H1 (cell line): ENCODE data around the gene ANKRD12.

ENCODE experiments used
- TF ChIP-seq, protein P1 (sequence below): IDR thresholded peaks from 2 replicates; pipeline ENCODE4 v1.6.1; 2012; ENCODE audit warnings: low read length, inconsistent platforms
- TF ChIP-seq, protein P2 (sequence below): IDR thresholded peaks from 2 replicates; pipeline ENCODE4 v1.6.1; 2012; ENCODE audit warnings: inconsistent platforms

DNA sequence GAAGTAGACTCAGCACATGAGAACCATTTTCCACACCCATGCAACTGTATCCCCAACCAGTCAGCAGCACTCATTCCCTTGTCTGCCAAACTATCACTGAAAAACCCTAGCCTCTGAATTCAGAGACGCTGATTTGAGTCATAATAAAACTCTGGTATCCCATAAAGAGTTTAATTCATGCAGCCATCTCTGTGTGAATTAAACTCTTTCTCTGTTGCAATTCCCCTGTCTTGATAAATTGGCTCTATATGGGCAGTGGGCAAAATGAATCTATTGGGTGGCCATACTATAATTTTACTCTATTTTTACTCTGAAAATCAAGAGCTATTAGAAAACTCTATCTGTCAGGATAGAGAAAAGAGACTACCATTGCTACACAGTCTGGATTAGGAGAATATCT lies 157.4 kb downstream of the ANKRD12 start:
- TF ChIP-seq, protein P1, sequence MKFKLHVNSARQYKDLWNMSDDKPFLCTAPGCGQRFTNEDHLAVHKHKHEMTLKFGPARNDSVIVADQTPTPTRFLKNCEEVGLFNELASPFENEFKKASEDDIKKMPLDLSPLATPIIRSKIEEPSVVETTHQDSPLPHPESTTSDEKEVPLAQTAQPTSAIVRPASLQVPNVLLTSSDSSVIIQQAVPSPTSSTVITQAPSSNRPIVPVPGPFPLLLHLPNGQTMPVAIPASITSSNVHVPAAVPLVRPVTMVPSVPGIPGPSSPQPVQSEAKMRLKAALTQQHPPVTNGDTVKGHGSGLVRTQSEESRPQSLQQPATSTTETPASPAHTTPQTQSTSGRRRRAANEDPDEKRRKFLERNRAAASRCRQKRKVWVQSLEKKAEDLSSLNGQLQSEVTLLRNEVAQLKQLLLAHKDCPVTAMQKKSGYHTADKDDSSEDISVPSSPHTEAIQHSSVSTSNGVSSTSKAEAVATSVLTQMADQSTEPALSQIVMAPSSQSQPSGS, result no peak
- TF ChIP-seq, protein P2, sequence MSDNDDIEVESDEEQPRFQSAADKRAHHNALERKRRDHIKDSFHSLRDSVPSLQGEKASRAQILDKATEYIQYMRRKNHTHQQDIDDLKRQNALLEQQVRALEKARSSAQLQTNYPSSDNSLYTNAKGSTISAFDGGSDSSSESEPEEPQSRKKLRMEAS, result no peak
